GM12873 (cell line): Measurements from ENCODE around the gene TOP1.

Experiments used
- TF ChIP-seq, protein P1 (sequence below): IDR thresholded peaks from 2 replicates; pipeline ENCODE4 v1.5.1; 2012; ENCODE audit warnings: low read depth, mild to moderate bottlenecking, moderate library complexity, low read length, control low read depth; ENCODE audit not compliant: insufficient read depth; ENCODE audit errors: missing control alignments

Gene TOP1

GRCh38 chr20:41173791-41174341 is 145.2 kb downstream of the TOP1 start:
- TF ChIP-seq, protein P1, sequence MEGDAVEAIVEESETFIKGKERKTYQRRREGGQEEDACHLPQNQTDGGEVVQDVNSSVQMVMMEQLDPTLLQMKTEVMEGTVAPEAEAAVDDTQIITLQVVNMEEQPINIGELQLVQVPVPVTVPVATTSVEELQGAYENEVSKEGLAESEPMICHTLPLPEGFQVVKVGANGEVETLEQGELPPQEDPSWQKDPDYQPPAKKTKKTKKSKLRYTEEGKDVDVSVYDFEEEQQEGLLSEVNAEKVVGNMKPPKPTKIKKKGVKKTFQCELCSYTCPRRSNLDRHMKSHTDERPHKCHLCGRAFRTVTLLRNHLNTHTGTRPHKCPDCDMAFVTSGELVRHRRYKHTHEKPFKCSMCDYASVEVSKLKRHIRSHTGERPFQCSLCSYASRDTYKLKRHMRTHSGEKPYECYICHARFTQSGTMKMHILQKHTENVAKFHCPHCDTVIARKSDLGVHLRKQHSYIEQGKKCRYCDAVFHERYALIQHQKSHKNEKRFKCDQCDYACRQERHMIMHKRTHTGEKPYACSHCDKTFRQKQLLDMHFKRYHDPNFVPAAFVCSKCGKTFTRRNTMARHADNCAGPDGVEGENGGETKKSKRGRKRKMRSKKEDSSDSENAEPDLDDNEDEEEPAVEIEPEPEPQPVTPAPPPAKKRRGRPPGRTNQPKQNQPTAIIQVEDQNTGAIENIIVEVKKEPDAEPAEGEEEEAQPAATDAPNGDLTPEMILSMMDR = no peak
